Stomach (tissue), 9 donors: ENCODE results near the gene RCBTB2. TPM values are rescaled to one million over a fixed set of nuclear protein-coding genes. Genes with fewer than 3 reads are reported as not detected.

Experiments used
- DNase-seq, 2 donors: peaks; one replicate each; pipeline versions ENCODE4 v3.0.0 to v3.0.0-alpha.2; 2013 to 2019
- H3K27ac ChIP-seq, 5 donors: fragments of 200-600 bp in 4 of 5; sonication (generic) in 4 of 5; one replicate each; pipeline ENCODE4 v1.5.1; 2013 to 2019; ENCODE audit warnings: mild to moderate bottlenecking in 1 of 5, moderate library complexity in 1 of 5
- H3K27me3 ChIP-seq, 3 donors: fragments of 200-600 bp; sonication (generic); one replicate each; pipeline ENCODE4 v1.5.1; 2017 to 2019; ENCODE audit warnings: mixed run types in 1 of 3
- H3K36me3 ChIP-seq, 4 donors: fragments of 200-600 bp; sonication (generic); 1 replicate in 3 of 4; 2 replicates in 1 of 4; pipeline ENCODE4 v1.5.1; 2016 to 2019
- H3K4me1 ChIP-seq, 4 donors: fragments of 200-600 bp; sonication (generic); one replicate each; pipeline ENCODE4 v1.5.1; 2016 to 2019
- H3K4me3 ChIP-seq, 4 donors: fragments of 200-600 bp; sonication (generic) in 3 of 4; one replicate each; pipeline ENCODE4 v1.5.1; 2016 to 2019; ENCODE audit warnings: mild to moderate bottlenecking in 1 of 4
- H3K9me3 ChIP-seq, 4 donors: fragments of 200-600 bp; sonication (generic); one replicate each; pipeline ENCODE4 v1.5.1; 2016 to 2019
- CTCF ChIP-seq, 7 experiments: fragments of 450-650 bp in 4 of 7; fragments of 200-600 bp in 3 of 7; sonication (generic) in 3 of 7; IDR thresholded peaks; one replicate each; pipeline ENCODE4 v1.5.1; 2016 to 2019; ENCODE audit warnings: antibody characterized with exemption in 7 of 7, control low read depth in 2 of 7, mild to moderate bottlenecking in 1 of 7
- EP300 ChIP-seq: sonication (generic); formaldehyde crosslinking; IDR thresholded peaks from one replicate; pipeline ENCODE4 v1.6.1; 2017; ENCODE audit warnings: antibody characterized with exemption
- POLR2A ChIP-seq, 4 donors: fragments of 450-650 bp; IDR thresholded peaks; one replicate each; pipeline ENCODE4 v1.6.1; 2016; ENCODE audit warnings: antibody characterized with exemption in 4 of 4, control low read depth in 2 of 4, mild to moderate bottlenecking in 1 of 4, moderate library complexity in 1 of 4
- POLR2AphosphoS5 ChIP-seq, 3 donors: sonication (generic); formaldehyde crosslinking; IDR thresholded peaks; one replicate each; pipeline ENCODE4 v1.6.1; 2016; ENCODE audit warnings: antibody characterized with exemption in 3 of 3
- WGBS, 5 donors: extraction: QIAGEN DNeasy Blood & Tissue Kit in 3 of 5; methylation state at CpG; one replicate each; pipeline versions ENCODE4 v1.1.5 to v1.1.7; 2013 to 2018; 5-methylcytosine and 5-hydroxymethylcytosine counted together
- intact Hi-C: fragments of 100-400 bp; cut with DNase I; formaldehyde crosslinking; loops from one replicate; pipeline ENCODE4 v1.15.1; 2023; ENCODE audit warnings: low total_unique reads
- polyA plus RNA-seq, 3 donors: library from polyadenylated mRNA; stranded (reverse); fragments of 200-250 nt; gene quantifications; one replicate each; pipeline ENCODE4 v1.2.3, GENCODE V29; 2013
- total RNA-seq, 5 donors: library from RNA; depleted of rRNA; stranded (reverse); fragments of >200 nt; gene quantifications; one replicate each; pipeline versions ENCODE4 v1.1.0 to v1.2.3, GENCODE V29; 2014 to 2016
- donor health status: healthy with polysubstance abuse.
- donor health status: Bipolar disorder and iron deficiency.
- donor health status: healthy.

The RCBTB2 gene
- total and polyA plus RNA-seq, 8 donors, result 0.29 to 56.6 (median 7.6) TPM

- DNase-seq, result no peak
- 60 to 80% (median 67%) methylated on average over 4 of the region's 4 CpGs for WGBS, 5 donors
- H3K9me3 ChIP-seq, result no peaks in the 10 kb centered on the region
- H3K27ac ChIP-seq, result peak overlapping the region in 1 of 5 donors; percentile 14
- H3K36me3 ChIP-seq, result peaks cover 7 to 46% (median 35%) of the 10 kb centered on the region in 4 donors
- H3K27me3 ChIP-seq, result no peaks in the 10 kb centered on the region
- intact Hi-C loops, result no loop called here
- H3K4me1 ChIP-seq, result no peaks in the 10 kb centered on the region
- no peak for TF ChIP-seq POLR2A (IDR thresholded peaks at IDR 0.05)
- no peak for TF ChIP-seq POLR2AphosphoS5 (IDR thresholded peaks at IDR 0.05)
- TF ChIP-seq EP300, result no peak
- no peak for TF ChIP-seq CTCF (IDR thresholded peaks at IDR 0.05)
- H3K4me3 ChIP-seq, result no peak overlapping the region
These were observed 56.2 kb downstream of the RCBTB2 start for GRCh38 chr13:48476686-48477085.

GRCh38 chr13:48476215-48476614 lies 56.7 kb downstream of the RCBTB2 start:
- TF ChIP-seq POLR2AphosphoS5 (IDR thresholded peaks at IDR 0.05), result no peak
- no peak for TF ChIP-seq CTCF (IDR thresholded peaks at IDR 0.05)
- no peak for TF ChIP-seq EP300
- TF ChIP-seq POLR2A (IDR thresholded peaks at IDR 0.05), result no peak
- H3K27me3 ChIP-seq, result no peaks in the 10 kb centered on the region
- H3K4me1 ChIP-seq, result no peaks in the 10 kb centered on the region
- no peak overlapping the region for H3K27ac ChIP-seq
- peaks cover 7 to 46% (median 33%) of the 10 kb centered on the region in 4 donors for H3K36me3 ChIP-seq
- H3K4me3 ChIP-seq, result no peak overlapping the region
- no peaks in the 10 kb centered on the region for H3K9me3 ChIP-seq
- no peak for DNase-seq
- intact Hi-C loops, result no loop called here

- WGBS, 5 donors, result 85 to 98% (median 90%) methylated on average over 2 of the region's 2 CpGs
- H3K27ac ChIP-seq, result no peak overlapping the region
- intact Hi-C loops, result no loop called here
- H3K27me3 ChIP-seq, result no peaks in the 10 kb centered on the region
- H3K4me1 ChIP-seq, result no peaks in the 10 kb centered on the region
- H3K4me3 ChIP-seq, result no peak overlapping the region
- DNase-seq, result no peak
- H3K36me3 ChIP-seq, result peaks cover 7 to 44% (median 30%) of the 10 kb centered on the region in 4 donors
- no peak for TF ChIP-seq POLR2A (IDR thresholded peaks at IDR 0.05)
- no peak for TF ChIP-seq EP300
- no peak for TF ChIP-seq POLR2AphosphoS5 (IDR thresholded peaks at IDR 0.05)
- TF ChIP-seq CTCF (IDR thresholded peaks at IDR 0.05), result no peak
- no peaks in the 10 kb centered on the region for H3K9me3 ChIP-seq
These were observed 57.6 kb downstream of the RCBTB2 start for GRCh38 chr13:48475230-48475629.

GRCh38 chr13:48457578-48458242 lies 75.2 kb downstream of the RCBTB2 start:
- DNase-seq, result no peak
- intact Hi-C loops, result no loop called here
- H3K4me3 ChIP-seq, result no peak overlapping the region
- TF ChIP-seq EP300, result no peak
- TF ChIP-seq POLR2AphosphoS5 (IDR thresholded peaks at IDR 0.05), result no peak
- no peak for TF ChIP-seq CTCF (IDR thresholded peaks at IDR 0.05)
- TF ChIP-seq POLR2A (IDR thresholded peaks at IDR 0.05), result no peak
- peaks cover 20 to 78% (median 76%) of the 10 kb centered on the region in 4 donors for H3K36me3 ChIP-seq
- no peaks in the 10 kb centered on the region for H3K4me1 ChIP-seq
- H3K27me3 ChIP-seq, result no peaks in the 10 kb centered on the region
- H3K9me3 ChIP-seq, result no peaks in the 10 kb centered on the region
- 83 to 94% (median 94%) methylated on average over 15 to 28 of the region's 28 CpGs for WGBS, 5 donors
- no peak overlapping the region for H3K27ac ChIP-seq
